ENCODE results near the gene NPHP4.

- TF ChIP-seq CTCF (IDR thresholded peaks at IDR 0.05) (no peak), CHD2 (IDR thresholded peaks at IDR 0.05; ENCODE audit: low read length, partially characterized antibody) (no peak), JUN (IDR thresholded peaks at IDR 0.05) (no peak), TP53 (CRISPR knock-in tag; IDR thresholded peaks at IDR 0.05) (no peak), RFX5 (IDR thresholded peaks at IDR 0.05) (no peak), POLR2A (IDR thresholded peaks at IDR 0.05; ENCODE audit: low read length) (no peak), SMC3 (IDR thresholded peaks at IDR 0.05) (no peak), SREBF2 (IDR thresholded peaks at IDR 0.05) (no peak), EHMT2 (IDR thresholded peaks at IDR 0.05; ENCODE audit: low read depth) (no peak)
- TF ChIP-seq, protein P1, sequence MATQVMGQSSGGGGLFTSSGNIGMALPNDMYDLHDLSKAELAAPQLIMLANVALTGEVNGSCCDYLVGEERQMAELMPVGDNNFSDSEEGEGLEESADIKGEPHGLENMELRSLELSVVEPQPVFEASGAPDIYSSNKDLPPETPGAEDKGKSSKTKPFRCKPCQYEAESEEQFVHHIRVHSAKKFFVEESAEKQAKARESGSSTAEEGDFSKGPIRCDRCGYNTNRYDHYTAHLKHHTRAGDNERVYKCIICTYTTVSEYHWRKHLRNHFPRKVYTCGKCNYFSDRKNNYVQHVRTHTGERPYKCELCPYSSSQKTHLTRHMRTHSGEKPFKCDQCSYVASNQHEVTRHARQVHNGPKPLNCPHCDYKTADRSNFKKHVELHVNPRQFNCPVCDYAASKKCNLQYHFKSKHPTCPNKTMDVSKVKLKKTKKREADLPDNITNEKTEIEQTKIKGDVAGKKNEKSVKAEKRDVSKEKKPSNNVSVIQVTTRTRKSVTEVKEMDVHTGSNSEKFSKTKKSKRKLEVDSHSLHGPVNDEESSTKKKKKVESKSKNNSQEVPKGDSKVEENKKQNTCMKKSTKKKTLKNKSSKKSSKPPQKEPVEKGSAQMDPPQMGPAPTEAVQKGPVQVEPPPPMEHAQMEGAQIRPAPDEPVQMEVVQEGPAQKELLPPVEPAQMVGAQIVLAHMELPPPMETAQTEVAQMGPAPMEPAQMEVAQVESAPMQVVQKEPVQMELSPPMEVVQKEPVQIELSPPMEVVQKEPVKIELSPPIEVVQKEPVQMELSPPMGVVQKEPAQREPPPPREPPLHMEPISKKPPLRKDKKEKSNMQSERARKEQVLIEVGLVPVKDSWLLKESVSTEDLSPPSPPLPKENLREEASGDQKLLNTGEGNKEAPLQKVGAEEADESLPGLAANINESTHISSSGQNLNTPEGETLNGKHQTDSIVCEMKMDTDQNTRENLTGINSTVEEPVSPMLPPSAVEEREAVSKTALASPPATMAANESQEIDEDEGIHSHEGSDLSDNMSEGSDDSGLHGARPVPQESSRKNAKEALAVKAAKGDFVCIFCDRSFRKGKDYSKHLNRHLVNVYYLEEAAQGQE (IDR thresholded peaks at IDR 0.05), result no peak
These were observed 95.2 kb downstream of the NPHP4 start for GRCh38 chr1:5896706-5897660.
